ENCODE data around the gene VAT1. TPM values are rescaled to one million over a fixed set of nuclear protein-coding genes. Genes with fewer than 3 reads are reported as not detected.

VAT1 gene
- total and polyA plus RNA-seq, 10 donors: 20.3 to 144 (median 62.4) TPM

DNA sequence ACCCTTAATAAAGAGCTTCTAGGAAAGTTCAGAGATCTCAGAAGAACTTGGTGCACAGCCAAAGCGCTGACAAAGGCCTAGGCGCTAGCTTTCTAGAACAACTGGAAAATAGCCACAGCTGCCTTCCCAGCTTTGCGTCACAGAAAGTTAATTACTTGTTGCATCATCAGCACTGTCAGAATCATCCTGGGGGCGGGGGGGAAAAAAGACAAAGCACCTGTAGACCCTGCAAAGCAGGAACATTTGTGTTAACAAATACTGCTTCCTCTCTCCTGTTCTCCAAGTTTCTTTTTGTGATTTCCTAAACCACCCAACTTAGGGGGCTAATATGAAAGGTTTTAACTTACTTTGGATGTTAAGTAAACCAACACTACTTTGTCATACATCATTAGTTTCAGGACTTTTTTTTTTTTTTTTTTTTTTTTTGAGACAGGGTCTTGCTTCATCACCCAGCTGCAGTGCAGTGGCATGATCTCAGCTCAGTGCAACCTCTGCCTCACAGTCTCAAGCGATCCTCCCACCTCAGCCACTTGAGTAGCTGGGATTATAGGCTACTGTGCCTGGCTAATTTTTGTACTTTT is 53.1 kb downstream of the VAT1 start:
- Histone ChIP-seq H3K9me3 (no peaks in the 10 kb centered on the region), H3K36me3 (no peaks in the 10 kb centered on the region), H3K27me3 (replicated peaks in 1 of 7) (no peaks in the 10 kb centered on the region), H3K4me3 (no peak overlapping the region), H3K27ac (no peak overlapping the region), H3K4me1 (peaks cover 0 to 16% (median 8%) of the 10 kb centered on the region in 6 donors)
- no peak for TF ChIP-seq POLR2A (IDR thresholded peaks at IDR 0.05)
- TF ChIP-seq, protein P1, sequence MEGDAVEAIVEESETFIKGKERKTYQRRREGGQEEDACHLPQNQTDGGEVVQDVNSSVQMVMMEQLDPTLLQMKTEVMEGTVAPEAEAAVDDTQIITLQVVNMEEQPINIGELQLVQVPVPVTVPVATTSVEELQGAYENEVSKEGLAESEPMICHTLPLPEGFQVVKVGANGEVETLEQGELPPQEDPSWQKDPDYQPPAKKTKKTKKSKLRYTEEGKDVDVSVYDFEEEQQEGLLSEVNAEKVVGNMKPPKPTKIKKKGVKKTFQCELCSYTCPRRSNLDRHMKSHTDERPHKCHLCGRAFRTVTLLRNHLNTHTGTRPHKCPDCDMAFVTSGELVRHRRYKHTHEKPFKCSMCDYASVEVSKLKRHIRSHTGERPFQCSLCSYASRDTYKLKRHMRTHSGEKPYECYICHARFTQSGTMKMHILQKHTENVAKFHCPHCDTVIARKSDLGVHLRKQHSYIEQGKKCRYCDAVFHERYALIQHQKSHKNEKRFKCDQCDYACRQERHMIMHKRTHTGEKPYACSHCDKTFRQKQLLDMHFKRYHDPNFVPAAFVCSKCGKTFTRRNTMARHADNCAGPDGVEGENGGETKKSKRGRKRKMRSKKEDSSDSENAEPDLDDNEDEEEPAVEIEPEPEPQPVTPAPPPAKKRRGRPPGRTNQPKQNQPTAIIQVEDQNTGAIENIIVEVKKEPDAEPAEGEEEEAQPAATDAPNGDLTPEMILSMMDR (IDR thresholded peaks at IDR 0.05 in 8 of 11, conservative IDR thresholded peaks at IDR 0.05 in 3 of 11): no peak
- no peak for TF ChIP-seq POLR2AphosphoS5 (IDR thresholded peaks at IDR 0.05)
- intact Hi-C loops (cut with DNase I; ENCODE audit: low total_unique reads): no loop called here
- 43 to 55% (median 48%) methylated on average over 5 of the region's 5 CpGs for WGBS, 5 donors
- no peak for DNase-seq

- intact Hi-C loops (cut with DNase I; ENCODE audit: low total_unique reads): no loop called here
Observed at GRCh38 chr17:42967925-42968324, 54.3 kb downstream of the VAT1 start.

More at GRCh38 chr17:42967925-42968324, 54.3 kb downstream of the VAT1 start:
- 82 to 95% (median 88%) methylated on average over 1 of the region's 1 CpG for WGBS, 5 donors
- H3K4me3 ChIP-seq: no peak overlapping the region
- no peak overlapping the region for H3K27ac ChIP-seq
- H3K4me1 ChIP-seq: peaks cover 9 to 28% (median 19%) of the 10 kb centered on the region in 6 donors
- H3K36me3 ChIP-seq: peaks cover 0 to under 1% (median 0%) of the 10 kb centered on the region in 6 donors
- no peaks in the 10 kb centered on the region for H3K27me3 ChIP-seq (replicated peaks in 1 of 7)
- H3K9me3 ChIP-seq: no peaks in the 10 kb centered on the region
- no peak for DNase-seq
- TF ChIP-seq POLR2AphosphoS5 (IDR thresholded peaks at IDR 0.05): no peak
- TF ChIP-seq, protein P1 (IDR thresholded peaks at IDR 0.05 in 8 of 11, conservative IDR thresholded peaks at IDR 0.05 in 3 of 11): no peak
- TF ChIP-seq POLR2A (IDR thresholded peaks at IDR 0.05): no peak

Other genes starting within 250 kb of the VAT1 start
- gene VPS25, start 248.9 kb downstream of the VAT1 start, total RNA-seq: 10 to 100 TPM; 29.6 to 41.1 (median 34.5) TPM
- gene VPS25, start 248.9 kb downstream of the VAT1 start, polyA plus RNA-seq: 10 to 100 TPM; 31.0 to 47.7 (median 41.4) TPM
- under 1 TPM in 3 of 7 donors, not detected in 4; 0.10 to 0.52 (median 0.41) TPM for gene WNK4, start 241.8 kb downstream of the VAT1 start, total RNA-seq
- gene WNK4, start 241.8 kb downstream of the VAT1 start, polyA plus RNA-seq: under 1 TPM in 2 of 3 donors, not detected in 1; 0.04 to 0.06 TPM
- 10 to 100 TPM; 30.0 to 62.0 (median 39.0) TPM for gene COA3, start 223.7 kb downstream of the VAT1 start, total RNA-seq
- 100 to 1,000 TPM in 1 of 3 donors, 10 to 100 TPM in 2; 65.6 to 126 (median 97.1) TPM for gene COA3, start 223.7 kb downstream of the VAT1 start, polyA plus RNA-seq
- gene CNTD1, start 223.5 kb downstream of the VAT1 start, total RNA-seq: not detected
- gene CNTD1, start 223.5 kb downstream of the VAT1 start, polyA plus RNA-seq: under 1 TPM; 0.17 to 0.26 (median 0.24) TPM
- 100 to 1,000 TPM in 2 of 7 donors, 10 to 100 TPM in 5; 76.4 to 113 (median 95.6) TPM for gene BECN1, start 198.1 kb downstream of the VAT1 start, total RNA-seq
- 10 to 100 TPM; 43.0 to 57.8 (median 50.2) TPM for gene BECN1, start 198.1 kb downstream of the VAT1 start, polyA plus RNA-seq
- gene PSME3, start 189.0 kb downstream of the VAT1 start, total RNA-seq: 10 to 100 TPM; 66.9 to 96.4 (median 77.4) TPM
- gene PSME3, start 189.0 kb downstream of the VAT1 start, polyA plus RNA-seq: 10 to 100 TPM; 19.1 to 46.0 (median 29.6) TPM
- gene AOC2, start 177.8 kb downstream of the VAT1 start, total RNA-seq: 1 to 10 TPM; 2.3 to 3.6 (median 2.7) TPM
- under 1 TPM; 0.59 to 0.90 (median 0.63) TPM for gene AOC2, start 177.8 kb downstream of the VAT1 start, polyA plus RNA-seq
- 10 to 100 TPM; 14.0 to 32.5 (median 23.5) TPM for gene AOC3, start 171.2 kb downstream of the VAT1 start, total RNA-seq
- gene AOC3, start 171.2 kb downstream of the VAT1 start, polyA plus RNA-seq: 10 to 100 TPM in 2 of 3 donors, 1 to 10 TPM in 1; 7.1 to 14.6 (median 12.3) TPM
- not detected for gene G6PC1, start 121.6 kb downstream of the VAT1 start, total RNA-seq
- gene G6PC1, start 121.6 kb downstream of the VAT1 start, polyA plus RNA-seq: not detected
- gene AARSD1, start 57.9 kb downstream of the VAT1 start, total RNA-seq: 10 to 100 TPM; 13.1 to 44.2 (median 31.5) TPM
- gene AARSD1, start 57.9 kb downstream of the VAT1 start, polyA plus RNA-seq: 10 to 100 TPM; 39.8 to 55.6 (median 50.3) TPM
- gene PTGES3L, start 42.3 kb downstream of the VAT1 start, total RNA-seq: 1 to 10 TPM in 3 of 7 donors, under 1 TPM in 3, not detected in 1; 0.61 to 1.8 (median 1.1) TPM
- under 1 TPM; 0.70 to 0.93 (median 0.89) TPM for gene PTGES3L, start 42.3 kb downstream of the VAT1 start, polyA plus RNA-seq
- gene RUNDC1, start 41.8 kb downstream of the VAT1 start, total RNA-seq: 10 to 100 TPM; 17.1 to 27.9 (median 22.4) TPM
- 10 to 100 TPM in 1 of 3 donors, 1 to 10 TPM in 2; 6.7 to 10.5 (median 8.2) TPM for gene RUNDC1, start 41.8 kb downstream of the VAT1 start, polyA plus RNA-seq
- gene RPL27, start 24.0 kb downstream of the VAT1 start, total RNA-seq: 1,000 to 10,000 TPM in 3 of 7 donors, 100 to 1,000 TPM in 4; 702 to 1,170 (median 925) TPM
- gene RPL27, start 24.0 kb downstream of the VAT1 start, polyA plus RNA-seq: 1,000 to 10,000 TPM; 5,502 to 6,357 (median 5,985) TPM
- gene IFI35, start 15.6 kb downstream of the VAT1 start, total RNA-seq: 10 to 100 TPM; 45.5 to 63.3 (median 51.9) TPM
- 10 to 100 TPM; 38.0 to 64.8 (median 40.6) TPM for gene IFI35, start 15.6 kb downstream of the VAT1 start, polyA plus RNA-seq
- gene RND2, start 2.8 kb upstream of the VAT1 start, total RNA-seq: under 1 TPM; 0.09 to 0.47 (median 0.32) TPM
- under 1 TPM; 0.11 to 0.42 (median 0.17) TPM for gene RND2, start 2.8 kb upstream of the VAT1 start, polyA plus RNA-seq
- gene BRCA1, start 103.0 kb upstream of the VAT1 start, total RNA-seq: 10 to 100 TPM in 4 of 7 donors, 1 to 10 TPM in 3; 5.2 to 13.6 (median 10.0) TPM
- gene BRCA1, start 103.0 kb upstream of the VAT1 start, polyA plus RNA-seq: 1 to 10 TPM; 1.3 to 2.9 (median 2.7) TPM
- gene NBR1, start 148.8 kb upstream of the VAT1 start, total RNA-seq: 100 to 1,000 TPM in 1 of 7 donors, 10 to 100 TPM in 6; 69.2 to 103 (median 91.5) TPM
- 10 to 100 TPM; 18.5 to 29.3 (median 22.0) TPM for gene NBR1, start 148.8 kb upstream of the VAT1 start, polyA plus RNA-seq
- gene TMEM106A, start 189.5 kb upstream of the VAT1 start, total RNA-seq: 10 to 100 TPM; 25.7 to 53.4 (median 32.9) TPM
- gene TMEM106A, start 189.5 kb upstream of the VAT1 start, polyA plus RNA-seq: 10 to 100 TPM in 1 of 3 donors, 1 to 10 TPM in 2; 2.8 to 11.9 (median 3.3) TPM
- gene CCDC200, start 206.2 kb upstream of the VAT1 start, total RNA-seq: under 1 TPM in 1 of 7 donors, not detected in 6; 0.64 TPM
- under 1 TPM in 2 of 3 donors, not detected in 1; 0.17 to 0.35 TPM for gene CCDC200, start 206.2 kb upstream of the VAT1 start, polyA plus RNA-seq
- over 10,000 TPM in 1 of 7 donors, 1,000 to 10,000 TPM in 3, not detected in 3; 8,053 to 10,281 (median 8,790) TPM for gene RNU2-1, start 211.6 kb upstream of the VAT1 start, total RNA-seq
- not detected for gene RNU2-1, start 211.6 kb upstream of the VAT1 start, polyA plus RNA-seq